ENCODE data around the gene THRB. TPM values are rescaled to one million over a fixed set of nuclear protein-coding genes. Genes with fewer than 3 reads are reported as not detected.

THRB gene
- total RNA-seq, 4 donors from 2014 or later: 29.2 to 38.5 (median 36.3) TPM

DNA sequence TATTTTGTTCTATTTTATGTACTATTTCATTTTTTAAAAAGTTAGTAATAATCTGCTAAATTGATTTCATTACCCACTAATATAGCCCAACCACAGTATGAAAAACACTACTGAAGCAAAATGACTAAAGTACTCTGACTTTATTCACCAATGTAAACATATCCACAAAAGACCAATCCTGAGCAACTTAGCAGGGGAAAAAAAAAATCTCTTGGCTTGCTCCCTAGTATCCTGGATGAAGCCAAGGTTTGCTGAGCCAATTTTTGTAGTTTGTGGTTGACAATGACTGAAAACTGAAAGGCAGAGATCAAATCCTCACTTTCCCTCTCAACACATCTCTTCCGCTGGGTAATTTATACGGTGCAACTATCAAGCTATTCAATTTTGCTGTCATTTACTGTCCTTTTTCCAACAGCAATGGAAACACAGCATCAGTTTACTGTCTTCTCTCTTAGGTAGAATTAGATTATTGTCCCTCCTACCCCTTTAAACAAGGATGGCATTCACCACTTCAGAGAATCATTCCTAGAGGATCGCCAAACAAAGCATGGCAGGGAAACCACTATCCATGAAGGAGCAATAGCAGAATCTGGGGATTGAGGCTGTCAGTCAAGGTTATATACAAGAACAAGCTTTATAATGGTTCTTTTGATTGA, 149.7 kb downstream of the THRB start:
- TF ChIP-seq, protein P1, sequence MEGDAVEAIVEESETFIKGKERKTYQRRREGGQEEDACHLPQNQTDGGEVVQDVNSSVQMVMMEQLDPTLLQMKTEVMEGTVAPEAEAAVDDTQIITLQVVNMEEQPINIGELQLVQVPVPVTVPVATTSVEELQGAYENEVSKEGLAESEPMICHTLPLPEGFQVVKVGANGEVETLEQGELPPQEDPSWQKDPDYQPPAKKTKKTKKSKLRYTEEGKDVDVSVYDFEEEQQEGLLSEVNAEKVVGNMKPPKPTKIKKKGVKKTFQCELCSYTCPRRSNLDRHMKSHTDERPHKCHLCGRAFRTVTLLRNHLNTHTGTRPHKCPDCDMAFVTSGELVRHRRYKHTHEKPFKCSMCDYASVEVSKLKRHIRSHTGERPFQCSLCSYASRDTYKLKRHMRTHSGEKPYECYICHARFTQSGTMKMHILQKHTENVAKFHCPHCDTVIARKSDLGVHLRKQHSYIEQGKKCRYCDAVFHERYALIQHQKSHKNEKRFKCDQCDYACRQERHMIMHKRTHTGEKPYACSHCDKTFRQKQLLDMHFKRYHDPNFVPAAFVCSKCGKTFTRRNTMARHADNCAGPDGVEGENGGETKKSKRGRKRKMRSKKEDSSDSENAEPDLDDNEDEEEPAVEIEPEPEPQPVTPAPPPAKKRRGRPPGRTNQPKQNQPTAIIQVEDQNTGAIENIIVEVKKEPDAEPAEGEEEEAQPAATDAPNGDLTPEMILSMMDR (IDR thresholded peaks at IDR 0.05; ENCODE audit: low read depth): no peak

DNA sequence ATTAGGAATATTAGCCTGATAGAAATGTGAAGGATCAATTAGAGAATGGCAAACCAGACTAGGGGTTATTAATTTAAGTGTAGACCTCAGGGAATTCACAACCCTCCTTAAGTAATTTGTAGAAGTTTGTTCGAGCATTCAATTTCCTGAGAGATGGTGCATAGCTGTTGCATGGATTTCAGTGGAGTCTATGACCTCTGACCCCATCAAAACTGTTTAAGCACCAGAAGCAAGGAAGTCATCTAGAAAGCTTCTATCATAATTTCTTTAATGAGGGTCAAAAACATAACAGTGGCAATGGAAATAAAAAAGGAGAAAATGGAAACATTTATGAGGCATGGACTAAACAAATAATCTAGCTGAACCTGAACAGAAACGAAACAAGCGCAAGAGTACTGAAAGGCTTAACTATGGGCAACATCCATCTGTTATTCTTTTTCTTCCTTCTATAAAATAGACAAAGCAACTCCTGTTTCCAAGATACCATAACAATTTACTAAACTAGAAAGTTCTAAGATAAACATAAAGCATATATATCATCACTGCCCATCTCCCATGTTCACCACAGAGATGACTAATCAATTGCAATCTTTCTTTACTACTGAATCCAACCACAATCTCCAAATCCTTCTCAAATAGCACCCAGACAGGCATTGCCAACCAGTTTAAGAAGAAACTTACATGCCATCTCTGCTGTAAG, 151.4 kb downstream of the THRB start:
- TF ChIP-seq, protein P1 (IDR thresholded peaks at IDR 0.05; ENCODE audit: low read depth): no peak

DNA sequence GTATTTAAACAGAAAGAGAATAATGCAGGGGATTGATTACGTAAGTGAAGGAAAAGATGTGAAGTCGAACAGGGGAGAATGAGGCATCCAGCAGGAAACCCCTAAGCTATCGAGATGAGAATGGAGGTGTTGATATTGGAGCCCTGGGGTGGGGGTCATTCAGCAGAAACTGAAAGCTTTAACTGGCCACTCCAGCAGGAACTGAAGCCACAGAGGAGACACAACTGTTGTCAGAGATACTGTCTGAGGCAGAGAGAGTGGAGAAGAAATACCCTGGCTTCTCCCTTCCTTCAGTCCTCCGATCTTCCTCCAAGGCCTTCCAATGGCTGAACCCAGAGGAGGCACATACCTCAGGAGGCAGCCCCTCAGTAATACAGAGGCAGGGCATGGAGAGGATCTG, 152.4 kb downstream of the THRB start:
- TF ChIP-seq, protein P1 (IDR thresholded peaks at IDR 0.05; ENCODE audit: low read depth): no peak

DNA sequence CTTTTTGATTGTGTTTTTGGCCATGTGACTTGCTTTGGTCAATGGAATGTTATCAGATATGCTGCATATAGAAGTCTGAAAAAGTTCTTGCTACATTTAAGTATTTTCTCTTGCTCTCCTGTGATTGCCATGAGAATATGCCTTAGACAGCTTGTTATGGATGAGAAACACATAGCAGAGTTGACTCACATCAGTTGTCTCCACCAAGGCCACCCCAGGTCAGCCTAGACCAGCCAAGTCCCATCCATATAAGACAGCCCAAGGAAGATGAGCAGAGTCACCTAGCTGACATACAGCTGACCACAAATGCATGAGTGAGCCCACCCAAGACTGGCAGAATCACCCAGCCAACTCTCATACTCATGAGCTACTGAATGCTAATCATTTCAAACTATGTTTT, 153.0 kb downstream of the THRB start:
- TF ChIP-seq, protein P1 (IDR thresholded peaks at IDR 0.05; ENCODE audit: low read depth): no peak

DNA sequence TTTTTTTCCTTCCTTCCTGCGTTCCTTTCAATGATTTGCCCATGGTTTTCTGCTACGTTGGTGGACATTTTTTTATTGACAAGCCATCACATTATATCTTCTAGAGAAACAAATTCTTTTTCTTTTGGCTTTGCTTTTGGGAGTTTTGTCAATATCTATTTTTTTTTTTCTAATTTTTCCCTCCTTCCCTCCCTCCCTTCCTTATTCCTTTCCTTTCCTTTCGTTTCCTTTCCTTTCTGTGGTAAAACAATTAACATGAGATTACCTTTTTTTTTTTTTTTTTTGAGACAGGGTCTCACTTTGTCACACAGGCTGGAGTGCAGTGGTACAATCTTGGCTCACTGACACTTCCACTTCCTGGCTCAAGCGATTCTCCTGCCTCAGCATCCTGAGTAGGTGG, 153.7 kb downstream of the THRB start:
- TF ChIP-seq, protein P1 (IDR thresholded peaks at IDR 0.05; ENCODE audit: low read depth): no peak

DNA sequence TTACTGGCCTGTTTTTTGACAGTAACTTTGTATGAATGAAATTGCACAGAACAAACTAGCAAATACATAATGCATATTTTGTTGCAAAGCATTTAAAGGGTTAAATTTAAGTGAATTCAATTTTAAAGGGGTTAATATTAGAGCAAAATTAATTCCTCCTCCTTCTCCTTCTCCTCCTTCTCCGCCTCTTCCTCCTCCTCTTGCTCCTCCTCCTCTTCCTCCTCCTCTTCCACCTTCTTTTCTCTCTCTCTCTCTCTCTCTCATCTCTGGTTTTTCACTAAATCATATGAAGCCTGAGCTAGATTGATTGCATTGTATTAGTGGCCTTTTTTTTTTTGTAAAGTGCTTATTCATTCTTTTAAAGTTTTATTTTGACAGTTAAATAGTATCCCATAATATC, 154.5 kb downstream of the THRB start:
- TF ChIP-seq, protein P1 (IDR thresholded peaks at IDR 0.05; ENCODE audit: low read depth): no peak

DNA sequence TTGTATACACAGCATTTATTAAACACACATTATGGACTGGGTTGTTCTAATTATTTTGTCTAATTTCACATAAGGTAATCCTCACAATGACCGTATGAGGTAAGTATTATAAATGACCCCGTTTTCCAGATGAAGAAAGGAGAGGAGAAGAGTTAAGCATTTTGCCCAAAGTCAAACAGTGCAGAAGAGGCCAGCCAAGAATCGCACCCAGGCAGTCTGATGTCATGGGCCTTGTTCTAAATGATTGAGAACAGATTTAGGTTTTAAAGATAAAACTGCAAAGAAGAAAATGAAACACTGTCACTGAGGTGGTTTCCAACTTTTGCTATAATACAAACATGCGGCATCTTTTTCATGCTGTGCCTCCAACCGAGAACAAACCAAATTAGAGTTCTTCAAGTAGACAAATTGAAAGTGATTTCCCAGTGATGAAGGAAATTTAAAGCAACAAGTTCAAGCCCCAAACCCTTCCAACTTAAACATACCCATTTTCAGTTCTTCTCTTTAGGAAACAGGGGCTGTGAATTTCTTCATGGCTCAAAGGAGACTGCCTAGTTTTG, 155.3 kb downstream of the THRB start:
- TF ChIP-seq, protein P1 (IDR thresholded peaks at IDR 0.05; ENCODE audit: low read depth): no peak

Measured in subcutaneous adipose tissue (tissue), 4 donors.